ENCODE data around the gene PLVAP. TPM values are rescaled to one million over a fixed set of nuclear protein-coding genes. Genes with fewer than 3 reads are reported as not detected.

The PLVAP gene
- total and polyA plus RNA-seq, 9 of the 15 experiments (the other 6 are each of a cell fraction or from before 2014, with no cell fraction given): 0.09 to 0.84 (median 0.51) TPM; not detected in 4

DNA sequence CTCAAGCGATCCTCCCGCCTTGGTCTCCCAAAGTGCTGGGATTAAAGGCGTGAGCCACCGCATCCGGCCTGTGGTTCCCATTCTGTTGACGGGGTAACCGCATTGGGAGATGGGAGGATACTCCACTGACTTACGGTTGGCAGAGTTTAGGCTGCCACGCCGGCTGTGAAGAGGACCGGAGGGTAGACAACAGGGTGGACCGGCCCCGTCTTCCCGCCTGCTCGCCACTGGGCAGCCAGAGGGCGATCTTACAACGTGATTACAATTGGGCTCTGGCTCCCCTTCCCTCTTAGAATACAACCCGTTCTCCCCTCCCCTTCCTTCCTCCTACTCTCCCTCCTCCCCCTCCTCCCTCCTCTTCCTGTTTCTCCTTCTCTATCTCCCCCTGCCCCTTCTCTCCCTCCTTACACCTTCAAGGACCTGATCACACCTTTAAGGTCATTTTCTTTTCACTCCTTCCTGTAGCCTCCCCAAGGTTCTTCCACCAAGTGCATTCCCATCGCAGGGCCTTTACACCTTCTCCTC lies 17.8 kb upstream of the PLVAP start (continued):
- TF ChIP-seq, protein P1, sequence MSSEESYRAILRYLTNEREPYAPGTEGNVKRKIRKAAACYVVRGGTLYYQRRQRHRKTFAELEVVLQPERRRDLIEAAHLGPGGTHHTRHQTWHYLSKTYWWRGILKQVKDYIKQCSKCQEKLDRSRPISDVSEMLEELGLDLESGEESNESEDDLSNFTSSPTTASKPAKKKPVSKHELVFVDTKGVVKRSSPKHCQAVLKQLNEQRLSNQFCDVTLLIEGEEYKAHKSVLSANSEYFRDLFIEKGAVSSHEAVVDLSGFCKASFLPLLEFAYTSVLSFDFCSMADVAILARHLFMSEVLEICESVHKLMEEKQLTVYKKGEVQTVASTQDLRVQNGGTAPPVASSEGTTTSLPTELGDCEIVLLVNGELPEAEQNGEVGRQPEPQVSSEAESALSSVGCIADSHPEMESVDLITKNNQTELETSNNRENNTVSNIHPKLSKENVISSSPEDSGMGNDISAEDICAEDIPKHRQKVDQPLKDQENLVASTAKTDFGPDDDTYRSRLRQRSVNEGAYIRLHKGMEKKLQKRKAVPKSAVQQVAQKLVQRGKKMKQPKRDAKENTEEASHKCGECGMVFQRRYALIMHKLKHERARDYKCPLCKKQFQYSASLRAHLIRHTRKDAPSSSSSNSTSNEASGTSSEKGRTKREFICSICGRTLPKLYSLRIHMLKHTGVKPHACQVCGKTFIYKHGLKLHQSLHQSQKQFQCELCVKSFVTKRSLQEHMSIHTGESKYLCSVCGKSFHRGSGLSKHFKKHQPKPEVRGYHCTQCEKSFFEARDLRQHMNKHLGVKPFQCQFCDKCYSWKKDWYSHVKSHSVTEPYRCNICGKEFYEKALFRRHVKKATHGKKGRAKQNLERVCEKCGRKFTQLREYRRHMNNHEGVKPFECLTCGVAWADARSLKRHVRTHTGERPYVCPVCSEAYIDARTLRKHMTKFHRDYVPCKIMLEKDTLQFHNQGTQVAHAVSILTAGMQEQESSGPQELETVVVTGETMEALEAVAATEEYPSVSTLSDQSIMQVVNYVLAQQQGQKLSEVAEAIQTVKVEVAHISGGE (CRISPR knock-in tag; IDR thresholded peaks at IDR 0.05): 0 out of 6 replicates have a peak, but pooled peaks of 1 of the 3 experiments have one; percentile 32
- no peak; the same call in none of the 2 replicates for TF ChIP-seq SUPT5H (IDR thresholded peaks at IDR 0.05)
- TF ChIP-seq MYNN (IDR thresholded peaks at IDR 0.05): peak; percentile 60
- no peak for TF ChIP-seq MYNN (CRISPR knock-in tag; IDR thresholded peaks at IDR 0.05)
- TF ChIP-seq, protein P2, sequence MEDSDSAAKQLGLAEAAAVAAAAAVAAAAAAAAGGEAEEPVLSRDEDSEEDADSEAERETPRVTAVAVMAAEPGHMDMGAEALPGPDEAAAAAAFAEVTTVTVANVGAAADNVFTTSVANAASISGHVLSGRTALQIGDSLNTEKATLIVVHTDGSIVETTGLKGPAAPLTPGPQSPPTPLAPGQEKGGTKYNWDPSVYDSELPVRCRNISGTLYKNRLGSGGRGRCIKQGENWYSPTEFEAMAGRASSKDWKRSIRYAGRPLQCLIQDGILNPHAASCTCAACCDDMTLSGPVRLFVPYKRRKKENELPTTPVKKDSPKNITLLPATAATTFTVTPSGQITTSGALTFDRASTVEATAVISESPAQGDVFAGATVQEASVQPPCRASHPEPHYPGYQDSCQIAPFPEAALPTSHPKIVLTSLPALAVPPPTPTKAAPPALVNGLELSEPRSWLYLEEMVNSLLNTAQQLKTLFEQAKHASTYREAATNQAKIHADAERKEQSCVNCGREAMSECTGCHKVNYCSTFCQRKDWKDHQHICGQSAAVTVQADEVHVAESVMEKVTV (CRISPR knock-in tag; IDR thresholded peaks at IDR 0.05): peak; percentile 79
- TF ChIP-seq NR2C2 (CRISPR knock-in tag; IDR thresholded peaks at IDR 0.05): 0 out of 2 replicates have a peak, but pooled peaks have one; percentile 20
- no peak for TF ChIP-seq NR2C2 (tag; IDR thresholded peaks at IDR 0.05)
- peak; percentile 89 to 96 for TF ChIP-seq KDM1A (IDR thresholded peaks at IDR 0.05)
- no peak for TF ChIP-seq FUS (optimal IDR thresholded peaks at IDR 0.05; ENCODE audit: low read depth, low read length)
- TF ChIP-seq POLR3G (IDR thresholded peaks at IDR 0.05; ENCODE audit: extremely low read depth, insufficient read length, insufficient replicate concordance): no peak
- TF ChIP-seq ESRRA (IDR thresholded peaks at IDR 0.05; ENCODE audit: borderline replicate concordance, low read depth): peak; percentile 53; the same call in 1 of the 2 replicates
- TF ChIP-seq STAG1 (CRISPR knock-in tag; IDR thresholded peaks at IDR 0.05; ENCODE audit: borderline replicate concordance): peak; percentile 88
- peak; percentile 70; the same call in 1 of the 2 replicates for TF ChIP-seq FOXP1 (CRISPR knock-in tag; IDR thresholded peaks at IDR 0.05)
- TF ChIP-seq ZNF347 (CRISPR knock-in tag; IDR thresholded peaks at IDR 0.05; ENCODE audit: low read depth): no peak
- 0 out of 2 replicates have a peak, but pooled peaks have one; percentile 45 for TF ChIP-seq SMAD4 (CRISPR knock-in tag; conservative IDR thresholded peaks at IDR 0.05)
- peak; percentile 64 for TF ChIP-seq CHD4 (IDR thresholded peaks at IDR 0.05; ENCODE audit: insufficient read depth, insufficient replicate concordance, low read depth, low read length, poor library complexity, severe bottlenecking)
- no peak for TF ChIP-seq ZNF224 (CRISPR knock-in tag; IDR thresholded peaks at IDR 0.05)
- peak; percentile 37; the same call in 1 of the 2 replicates for TF ChIP-seq MIER1 (IDR thresholded peaks at IDR 0.05; ENCODE audit: low read depth)
- TF ChIP-seq ERF (CRISPR knock-in tag; IDR thresholded peaks at IDR 0.05): no peak
- TF ChIP-seq RAD21 (CRISPR knock-in tag; conservative IDR thresholded peaks at IDR 0.05 in 1 of 2, IDR thresholded peaks at IDR 0.05 in 1 of 2): peak; percentile 85 to 94
- TF ChIP-seq SIN3B (IDR thresholded peaks at IDR 0.05; ENCODE audit: low read depth): no peak
- no peak for TF ChIP-seq NR3C1 (CRISPR knock-in tag; IDR thresholded peaks at IDR 0.05)

All from K562 (cell line).